ENCODE data around the gene KRT12.

DNA sequence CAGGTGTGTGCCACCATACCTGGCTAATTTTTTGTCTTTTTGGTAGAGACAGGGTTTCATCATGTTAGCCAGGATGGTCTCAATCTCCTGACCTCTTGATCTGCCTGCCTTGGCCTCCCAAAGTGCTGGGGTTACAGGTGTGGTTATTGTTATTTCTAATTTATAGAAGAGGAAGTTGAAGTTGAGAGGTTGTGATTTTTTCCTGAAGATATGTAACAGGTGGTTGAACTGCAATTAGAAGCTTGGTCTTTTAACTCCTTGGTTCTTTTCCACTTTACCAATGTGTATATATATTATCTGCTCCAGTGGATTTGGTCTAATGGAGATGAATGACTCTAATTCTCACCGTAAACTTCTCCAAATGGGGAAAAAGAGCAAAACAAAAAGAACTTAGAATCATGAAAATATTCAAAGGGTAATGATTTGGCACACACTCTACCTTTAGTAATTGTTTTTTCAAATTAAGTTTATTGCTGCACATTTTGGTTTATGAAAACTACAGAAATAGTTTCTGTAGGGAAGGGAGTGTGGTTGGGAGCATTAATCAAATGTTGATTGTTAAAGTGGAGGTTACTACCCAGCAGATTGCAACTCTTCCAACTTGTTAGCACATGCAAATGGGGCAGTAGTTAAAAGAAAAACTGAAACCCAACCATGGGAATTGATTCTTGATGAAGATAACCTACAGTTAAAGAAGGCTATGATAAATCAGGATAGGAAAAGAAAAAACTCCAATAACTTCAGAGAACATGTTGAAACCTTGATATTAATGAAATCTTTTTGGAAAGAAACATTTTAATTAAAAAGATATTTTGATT lies 42.8 kb downstream of the KRT12 start:
- TF ChIP-seq OSR1 (CRISPR knock-in tag; IDR thresholded peaks at IDR 0.05) = no peak
- TF ChIP-seq ARNTL (CRISPR knock-in tag; IDR thresholded peaks at IDR 0.05; ENCODE audit: borderline replicate concordance, low read depth) = no peak
- no peak for TF ChIP-seq RARB (CRISPR knock-in tag; IDR thresholded peaks at IDR 0.05)
- TF ChIP-seq ZFP30 (CRISPR knock-in tag; IDR thresholded peaks at IDR 0.05) = no peak
- TF ChIP-seq PPARA (CRISPR knock-in tag; IDR thresholded peaks at IDR 0.05; ENCODE audit: borderline replicate concordance) = no peak
- TF ChIP-seq CSRNP3 (CRISPR knock-in tag; IDR thresholded peaks at IDR 0.05) = no peak
- TF ChIP-seq PATZ1 (CRISPR knock-in tag; IDR thresholded peaks at IDR 0.05; ENCODE audit: borderline replicate concordance) = no peak
- TF ChIP-seq POU6F1 (CRISPR knock-in tag; IDR thresholded peaks at IDR 0.05; ENCODE audit: borderline replicate concordance, low read depth) = no peak
- no peak for TF ChIP-seq ZFP3 (CRISPR knock-in tag; IDR thresholded peaks at IDR 0.05)
- no peak for TF ChIP-seq GLIS3 (CRISPR knock-in tag; IDR thresholded peaks at IDR 0.05)
- no peak for TF ChIP-seq SNAI2 (CRISPR knock-in tag; IDR thresholded peaks at IDR 0.05)
- TF ChIP-seq, protein P1, sequence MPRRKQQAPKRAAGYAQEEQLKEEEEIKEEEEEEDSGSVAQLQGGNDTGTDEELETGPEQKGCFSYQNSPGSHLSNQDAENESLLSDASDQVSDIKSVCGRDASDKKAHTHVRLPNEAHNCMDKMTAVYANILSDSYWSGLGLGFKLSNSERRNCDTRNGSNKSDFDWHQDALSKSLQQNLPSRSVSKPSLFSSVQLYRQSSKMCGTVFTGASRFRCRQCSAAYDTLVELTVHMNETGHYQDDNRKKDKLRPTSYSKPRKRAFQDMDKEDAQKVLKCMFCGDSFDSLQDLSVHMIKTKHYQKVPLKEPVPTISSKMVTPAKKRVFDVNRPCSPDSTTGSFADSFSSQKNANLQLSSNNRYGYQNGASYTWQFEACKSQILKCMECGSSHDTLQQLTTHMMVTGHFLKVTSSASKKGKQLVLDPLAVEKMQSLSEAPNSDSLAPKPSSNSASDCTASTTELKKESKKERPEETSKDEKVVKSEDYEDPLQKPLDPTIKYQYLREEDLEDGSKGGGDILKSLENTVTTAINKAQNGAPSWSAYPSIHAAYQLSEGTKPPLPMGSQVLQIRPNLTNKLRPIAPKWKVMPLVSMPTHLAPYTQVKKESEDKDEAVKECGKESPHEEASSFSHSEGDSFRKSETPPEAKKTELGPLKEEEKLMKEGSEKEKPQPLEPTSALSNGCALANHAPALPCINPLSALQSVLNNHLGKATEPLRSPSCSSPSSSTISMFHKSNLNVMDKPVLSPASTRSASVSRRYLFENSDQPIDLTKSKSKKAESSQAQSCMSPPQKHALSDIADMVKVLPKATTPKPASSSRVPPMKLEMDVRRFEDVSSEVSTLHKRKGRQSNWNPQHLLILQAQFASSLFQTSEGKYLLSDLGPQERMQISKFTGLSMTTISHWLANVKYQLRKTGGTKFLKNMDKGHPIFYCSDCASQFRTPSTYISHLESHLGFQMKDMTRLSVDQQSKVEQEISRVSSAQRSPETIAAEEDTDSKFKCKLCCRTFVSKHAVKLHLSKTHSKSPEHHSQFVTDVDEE (CRISPR knock-in tag; IDR thresholded peaks at IDR 0.05) = no peak

Measured in SK-N-SH treated with all-trans-retinoic acid at 6 μM for 48 hours (cell line).